IPS DF 4.7 (cell line): ENCODE results near the gene GCNA.

Experiments used
- DNase-seq: peaks from one replicate; pipeline ENCODE4 v3.0.0-alpha.2; 2013; ENCODE audit warnings: low spot score; ENCODE audit errors: extremely low read depth

GCNA gene, protein sequence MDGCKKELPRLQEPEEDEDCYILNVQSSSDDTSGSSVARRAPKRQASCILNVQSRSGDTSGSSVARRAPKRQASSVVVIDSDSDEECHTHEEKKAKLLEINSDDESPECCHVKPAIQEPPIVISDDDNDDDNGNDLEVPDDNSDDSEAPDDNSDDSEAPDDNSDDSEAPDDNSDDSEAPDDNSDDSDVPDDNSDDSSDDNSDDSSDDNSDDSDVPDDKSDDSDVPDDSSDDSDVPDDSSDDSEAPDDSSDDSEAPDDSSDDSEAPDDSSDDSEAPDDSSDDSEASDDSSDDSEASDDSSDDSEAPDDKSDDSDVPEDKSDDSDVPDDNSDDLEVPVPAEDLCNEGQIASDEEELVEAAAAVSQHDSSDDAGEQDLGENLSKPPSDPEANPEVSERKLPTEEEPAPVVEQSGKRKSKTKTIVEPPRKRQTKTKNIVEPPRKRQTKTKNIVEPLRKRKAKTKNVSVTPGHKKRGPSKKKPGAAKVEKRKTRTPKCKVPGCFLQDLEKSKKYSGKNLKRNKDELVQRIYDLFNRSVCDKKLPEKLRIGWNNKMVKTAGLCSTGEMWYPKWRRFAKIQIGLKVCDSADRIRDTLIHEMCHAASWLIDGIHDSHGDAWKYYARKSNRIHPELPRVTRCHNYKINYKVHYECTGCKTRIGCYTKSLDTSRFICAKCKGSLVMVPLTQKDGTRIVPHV

DNA sequence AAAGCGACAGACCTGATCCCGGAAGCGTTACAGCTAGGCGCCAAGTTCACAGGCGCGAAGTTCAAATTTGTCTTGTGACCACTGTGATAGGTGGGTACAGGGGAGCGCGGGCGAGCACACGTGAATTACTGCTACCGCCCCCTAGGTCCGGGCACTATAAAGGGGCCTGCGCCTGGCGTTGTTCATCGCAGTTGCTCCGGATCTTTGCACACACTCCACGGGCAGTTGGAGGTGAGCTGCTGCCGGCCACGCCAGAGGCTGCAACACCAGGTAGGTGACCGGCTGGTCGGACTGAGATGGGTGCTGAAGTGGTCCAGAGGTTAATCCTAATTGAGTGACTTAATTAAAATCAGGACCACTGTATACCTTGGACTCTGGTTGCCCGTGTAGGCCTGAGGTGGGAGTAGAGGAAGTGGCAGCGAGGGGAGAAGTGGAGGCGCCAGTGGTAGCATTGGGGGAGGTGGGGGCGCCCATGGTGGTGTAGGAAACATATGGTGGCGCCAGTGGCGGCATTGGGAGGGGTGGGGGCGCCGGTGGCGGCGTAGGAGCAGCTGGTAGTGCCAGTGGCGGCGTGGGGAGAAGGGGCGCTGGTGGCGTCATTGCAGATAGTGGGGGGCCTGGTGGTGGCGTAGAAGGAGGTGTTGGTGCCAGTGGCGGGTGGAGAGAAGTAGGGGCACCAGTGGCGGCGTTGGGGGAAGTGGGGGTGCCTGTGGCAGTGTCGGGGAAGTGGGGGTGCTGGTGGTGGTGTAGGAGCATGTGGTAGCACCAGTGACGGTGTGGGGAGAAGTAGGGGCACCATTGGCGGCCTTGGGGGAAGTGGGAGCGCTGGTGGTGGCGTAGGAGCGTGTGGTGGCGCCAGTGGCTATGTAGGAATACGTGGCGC is at the start of gene GCNA:
TSS of gene GCNA (plus strand) at position 185 of the 883 bp plus-strand sequence. CDS start 2,385 bp downstream, outside the sequence.
- no peak for DNase-seq

DNA sequence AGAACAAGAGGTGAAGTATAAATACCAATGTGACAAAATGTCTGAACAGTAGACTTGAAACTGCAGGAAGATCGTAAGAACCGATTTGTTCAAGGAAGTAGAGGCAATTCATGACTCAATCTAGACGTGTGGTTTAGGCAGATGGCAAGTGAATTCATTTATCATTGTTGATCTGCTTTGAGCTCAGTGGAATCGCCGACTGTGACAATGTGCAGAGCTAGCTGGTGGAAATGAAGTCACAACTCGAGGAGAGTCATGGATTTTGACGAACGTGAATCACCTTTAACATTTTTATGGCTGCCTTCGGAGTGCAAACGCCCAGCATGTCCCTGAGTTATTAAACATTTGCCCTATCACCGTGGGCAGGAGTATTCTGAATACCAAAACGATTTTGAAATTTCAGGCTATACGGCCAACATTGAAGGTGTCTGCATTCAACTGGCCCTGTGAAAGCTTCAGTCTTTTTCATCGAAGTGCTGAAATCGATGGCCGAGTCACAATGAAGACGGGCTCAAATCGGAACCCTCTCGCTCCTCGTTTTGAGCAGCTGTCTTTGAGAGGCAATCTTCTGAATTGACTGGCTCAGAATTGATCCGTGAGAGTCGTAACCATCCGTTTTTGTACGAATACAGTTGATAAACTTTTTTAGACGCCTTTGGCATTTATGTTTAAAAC is 46.0 kb upstream of the GCNA start:
- DNase-seq, result no peak

DNA sequence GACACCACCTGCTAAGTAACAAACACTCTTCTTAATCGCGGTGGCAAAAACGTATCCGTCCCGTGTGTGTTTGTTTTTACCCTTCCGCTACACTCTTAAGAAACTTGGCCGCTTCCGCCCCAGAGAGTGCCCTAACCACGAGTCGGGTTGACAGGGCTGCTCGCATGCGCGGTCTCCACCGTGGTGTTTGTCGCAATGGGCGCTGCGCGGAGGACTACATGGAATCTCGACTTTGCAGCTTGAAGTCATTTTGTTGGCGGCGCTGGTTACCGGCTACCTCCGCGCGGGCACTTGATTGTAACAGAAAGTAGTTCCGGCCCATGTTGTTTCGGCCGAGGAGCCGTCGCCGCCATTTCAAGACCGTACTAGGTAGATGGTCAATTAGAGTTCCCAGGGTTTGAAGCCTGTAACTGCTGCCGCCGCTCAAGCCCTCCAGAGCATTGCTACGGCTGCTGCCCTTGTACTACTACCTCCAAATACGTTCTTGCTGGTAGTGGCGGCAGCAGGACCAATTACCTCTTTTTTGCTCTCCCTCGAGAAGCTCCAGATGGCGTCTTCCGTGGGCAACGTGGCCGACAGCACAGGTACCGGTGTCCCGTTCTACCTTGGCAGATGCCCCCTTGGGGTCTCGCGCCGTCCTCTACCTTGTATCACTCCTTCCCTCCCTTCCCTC is 45.3 kb upstream of the GCNA start, which contains the start of gene OGT:
TSS of gene OGT (plus strand) at position 352 of the 673 bp plus-strand sequence. CDS start at position 548, 196 bp downstream.
- DNase-seq, result peak; percentile 87

DNA sequence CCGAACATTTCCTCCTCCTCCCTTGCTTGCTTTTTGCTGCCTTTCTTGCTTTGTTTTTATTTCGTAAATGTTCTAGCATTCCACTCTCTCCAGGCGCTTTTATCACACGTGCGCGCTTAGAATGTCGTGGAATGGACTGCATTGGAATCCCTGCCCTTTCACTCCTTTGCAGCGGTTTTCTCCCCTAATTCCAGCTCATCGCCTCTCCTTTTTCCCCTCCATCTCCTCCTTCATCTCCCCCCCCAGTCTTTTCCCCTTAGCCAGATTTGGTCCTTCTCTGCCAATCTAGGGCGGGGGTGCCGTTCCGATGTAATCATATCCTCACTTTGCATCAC is 44.8 kb upstream of the GCNA start:
- no peak for DNase-seq

DNA sequence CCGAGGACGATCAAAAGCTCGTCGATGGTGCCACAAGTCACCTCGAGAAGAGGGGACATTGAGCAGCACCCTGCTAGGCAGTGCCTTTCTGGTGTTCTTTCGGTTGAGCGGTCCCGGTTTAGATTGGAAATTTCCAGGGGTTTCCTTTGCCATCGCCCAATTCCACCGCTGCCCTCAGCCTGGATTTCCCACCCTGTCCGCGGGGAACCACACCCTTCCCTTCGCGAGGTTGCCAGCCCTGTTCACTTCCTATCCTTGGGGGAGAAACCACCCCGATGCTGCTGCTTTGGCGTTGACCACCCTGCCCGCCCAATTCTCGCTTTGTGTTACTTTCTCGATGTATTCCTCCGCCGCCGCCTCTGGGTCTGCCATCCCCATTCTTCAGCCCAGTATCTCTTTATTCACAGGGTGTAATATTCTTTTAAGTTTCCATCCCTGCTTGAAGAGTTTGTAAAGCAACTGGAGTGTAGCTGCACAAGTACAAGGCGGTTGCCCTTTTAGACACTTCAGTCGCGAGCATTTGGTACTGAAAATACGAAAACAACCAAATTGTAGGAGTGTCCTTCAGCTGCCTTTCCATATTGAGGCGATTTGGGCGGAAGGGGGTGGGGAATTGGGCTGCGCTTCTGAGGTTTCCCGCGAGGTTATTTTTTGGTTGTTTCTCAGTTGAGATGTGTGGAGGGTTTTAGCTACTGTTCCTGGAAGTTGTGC is 44.2 kb upstream of the GCNA start:
- no peak for DNase-seq

DNA sequence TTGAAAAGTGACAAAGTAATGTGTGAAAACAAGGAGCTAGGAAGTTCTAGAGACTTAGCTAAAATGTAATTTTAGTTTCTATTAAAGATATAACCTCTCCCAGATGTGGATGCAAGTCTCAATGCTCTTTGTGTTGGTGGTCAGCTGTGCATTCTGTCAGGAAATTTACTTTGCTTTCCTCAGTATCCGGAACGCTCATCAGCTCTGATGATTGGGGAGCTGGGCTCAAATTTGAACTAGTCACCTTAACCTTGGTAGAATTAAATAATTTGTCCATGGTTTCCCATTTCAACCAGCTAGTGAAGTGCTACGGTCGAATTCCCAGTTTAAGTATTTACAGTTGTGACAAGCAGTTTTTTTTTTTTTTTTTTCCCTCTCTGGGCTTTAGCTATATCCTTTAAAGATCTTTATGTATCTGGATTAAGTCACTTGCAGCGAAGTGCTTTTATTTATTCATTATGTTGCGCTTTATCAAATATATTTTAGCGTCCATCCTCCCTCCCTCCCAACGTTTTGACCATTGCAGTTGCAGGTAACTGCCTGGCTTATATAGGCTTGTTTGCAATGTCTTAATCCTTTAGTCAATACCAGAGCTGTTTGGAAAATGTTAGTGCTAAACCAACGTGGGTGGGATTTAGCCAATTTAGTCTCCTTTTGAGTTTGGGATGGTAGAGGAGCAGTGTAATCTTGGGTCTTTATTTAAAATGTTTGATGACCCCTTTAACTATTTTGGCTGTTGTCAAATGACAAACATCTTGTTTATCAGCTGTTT is 43.3 kb upstream of the GCNA start:
- DNase-seq, result no peak

DNA sequence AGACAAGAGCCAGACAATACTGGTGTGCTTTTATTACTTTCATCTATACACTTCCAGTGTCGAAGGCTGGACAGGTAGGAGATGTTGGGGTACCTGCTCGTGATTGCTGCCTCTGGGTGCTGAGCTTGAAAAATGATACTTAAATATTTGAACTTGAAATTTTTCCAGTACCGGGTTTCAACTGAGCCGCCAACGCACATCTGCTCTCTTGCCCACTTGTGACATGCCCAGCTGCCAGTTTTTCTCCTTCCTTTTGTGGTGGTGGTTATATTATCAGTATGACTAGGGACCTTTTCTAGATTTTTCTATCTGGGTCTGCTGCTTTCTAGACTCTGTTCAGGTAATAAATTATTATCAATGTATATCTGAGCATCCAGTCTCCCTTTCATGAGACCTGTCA is 42.0 kb upstream of the GCNA start:
- no peak for DNase-seq

DNA sequence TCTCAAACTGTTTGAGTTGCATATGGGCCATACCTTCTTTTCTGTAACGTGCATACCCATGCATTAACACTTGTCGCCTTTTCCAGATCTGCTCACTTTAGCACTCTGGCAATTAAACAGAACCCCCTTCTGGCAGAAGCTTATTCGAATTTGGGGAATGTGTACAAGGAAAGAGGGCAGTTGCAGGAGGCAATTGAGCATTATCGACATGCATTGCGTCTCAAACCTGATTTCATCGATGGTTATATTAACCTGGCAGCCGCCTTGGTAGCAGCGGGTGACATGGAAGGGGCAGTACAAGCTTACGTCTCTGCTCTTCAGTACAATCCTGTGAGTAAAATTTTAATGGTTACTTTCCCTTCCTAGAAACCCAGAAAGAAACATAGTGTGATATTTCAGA is 40.5 kb upstream of the GCNA start:
- DNase-seq, result no peak

DNA sequence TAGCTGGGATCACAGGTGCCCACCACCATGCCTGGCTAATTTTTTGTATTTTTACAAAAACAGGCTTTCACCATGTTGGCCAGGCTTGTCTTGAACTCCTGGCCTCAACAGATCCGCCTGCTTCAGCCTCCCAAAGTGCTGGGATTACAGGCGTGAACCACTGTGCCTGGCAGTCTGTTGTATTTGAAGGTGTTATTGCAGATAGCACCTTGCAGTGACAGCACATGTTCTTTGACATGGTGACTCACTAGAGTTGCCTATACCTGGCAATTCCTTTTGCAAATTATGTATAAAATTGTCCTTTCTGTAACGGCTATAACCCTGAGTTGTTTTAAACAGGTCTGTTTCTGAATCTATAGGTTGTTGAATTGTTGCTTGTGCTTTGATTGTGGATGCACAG is 37.4 kb upstream of the GCNA start:
- no peak for DNase-seq

DNA sequence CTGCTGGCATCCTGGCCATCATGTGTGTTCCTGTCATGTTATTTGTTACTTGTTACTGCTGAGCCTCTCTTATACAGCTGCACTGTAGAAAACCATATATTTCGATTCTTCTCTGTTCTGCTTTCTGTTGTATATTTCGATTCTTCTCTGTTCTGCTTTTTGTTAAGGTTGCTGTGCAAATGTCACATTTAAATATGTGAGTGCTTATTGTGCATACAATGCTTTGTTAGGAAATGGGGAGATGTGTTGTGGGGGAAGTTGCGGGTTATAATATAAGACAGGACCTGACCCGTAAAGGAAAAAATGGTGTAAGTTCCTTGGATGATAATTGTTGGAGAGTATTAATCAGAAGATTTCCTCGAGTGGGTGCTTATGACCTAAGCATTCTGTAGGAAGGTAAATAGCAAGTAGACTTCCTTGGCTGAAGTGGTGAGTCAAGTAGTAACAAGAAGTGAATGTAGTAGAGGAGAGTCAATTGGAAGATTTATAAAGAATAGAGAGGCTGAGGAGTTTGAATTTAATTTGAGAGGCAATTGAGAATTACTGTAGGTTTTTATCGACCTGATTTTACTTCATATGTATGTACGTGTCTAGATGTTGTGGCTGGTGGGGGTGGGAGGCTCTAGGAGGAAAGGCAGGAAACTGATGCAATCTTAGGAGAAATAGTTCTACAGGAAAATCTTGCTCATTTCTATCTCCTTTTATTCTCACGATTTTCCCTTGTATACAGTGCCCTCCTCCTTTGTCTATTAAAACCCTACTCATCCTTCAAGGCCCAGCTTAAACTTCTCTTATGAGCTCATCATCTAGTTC is 36.8 kb upstream of the GCNA start:
- DNase-seq, result no peak

DNA sequence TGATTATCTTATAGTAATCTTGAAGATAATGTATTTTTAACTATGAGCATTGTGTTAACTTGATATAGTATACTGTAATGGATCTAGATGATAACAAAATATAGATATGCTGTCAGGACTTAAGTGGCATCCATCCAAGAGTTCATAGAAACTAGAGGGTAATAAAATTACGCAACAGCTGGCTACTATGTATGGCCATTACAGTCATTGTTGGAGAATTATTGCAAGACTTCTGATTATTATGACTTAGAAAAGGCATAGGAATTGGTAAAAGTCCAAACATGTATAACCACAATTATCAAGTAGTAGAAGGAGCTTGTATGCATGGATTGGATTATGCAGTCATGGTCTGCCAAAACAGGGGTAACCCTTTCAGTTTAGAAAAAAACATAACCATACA is 35.8 kb upstream of the GCNA start:
- no peak for DNase-seq

DNA sequence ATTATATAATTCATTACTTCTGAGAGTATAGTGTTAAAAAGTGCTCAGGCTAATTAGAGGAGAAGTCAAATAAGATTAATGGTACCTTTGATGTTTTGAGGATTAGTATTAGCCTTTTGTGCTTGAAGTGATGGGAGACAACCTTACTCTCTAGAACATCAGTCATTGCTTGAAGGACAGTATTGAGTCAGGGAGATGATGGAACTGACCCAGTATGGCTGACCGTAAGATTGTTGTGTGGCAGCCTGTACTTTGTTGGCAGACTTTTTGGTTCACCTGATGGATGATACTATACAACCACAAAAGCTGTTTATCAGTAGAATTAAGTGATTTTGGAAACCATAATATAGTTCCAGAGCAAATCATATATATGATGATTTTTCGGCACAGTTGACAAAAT is 35.4 kb upstream of the GCNA start:
- no peak for DNase-seq

DNA sequence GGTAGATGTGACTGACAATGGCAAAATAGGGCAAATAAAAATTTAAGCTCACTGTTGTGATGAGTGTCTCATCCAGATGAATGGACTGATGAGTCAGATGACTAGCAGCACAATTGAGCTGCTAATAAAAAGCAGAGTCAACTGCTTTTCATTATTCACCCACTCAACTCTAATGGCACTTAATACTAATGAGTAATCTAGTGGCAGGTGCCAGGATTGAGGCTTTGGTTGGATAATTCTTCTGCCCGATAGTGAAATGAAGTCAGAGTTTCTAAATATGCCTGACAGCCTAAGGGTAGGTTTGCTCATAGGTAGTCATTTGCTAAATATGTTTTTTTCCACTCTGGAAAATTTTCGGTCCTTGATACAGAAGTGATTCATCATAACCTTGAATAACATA is 34.9 kb upstream of the GCNA start:
- DNase-seq, result no peak

DNA sequence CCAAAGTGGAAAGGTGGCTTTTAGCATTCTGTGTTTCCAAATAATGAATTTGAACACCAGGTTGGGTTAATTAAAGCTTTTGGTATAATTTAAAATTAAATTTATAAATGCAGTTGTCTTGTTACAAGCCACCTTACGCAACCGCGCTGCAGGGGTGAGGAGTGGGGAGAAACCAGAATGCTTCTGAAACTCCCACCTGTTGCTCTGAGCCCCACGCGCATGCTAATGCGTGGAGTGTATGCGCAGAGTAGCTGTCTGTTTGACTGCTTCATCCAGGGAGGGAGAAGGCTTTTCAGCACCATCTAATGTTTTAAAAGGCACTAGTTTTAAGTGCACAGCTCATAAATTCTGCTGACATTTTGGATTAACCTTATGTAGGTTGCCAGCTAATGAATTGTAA is 32.9 kb upstream of the GCNA start:
- no peak for DNase-seq

DNA sequence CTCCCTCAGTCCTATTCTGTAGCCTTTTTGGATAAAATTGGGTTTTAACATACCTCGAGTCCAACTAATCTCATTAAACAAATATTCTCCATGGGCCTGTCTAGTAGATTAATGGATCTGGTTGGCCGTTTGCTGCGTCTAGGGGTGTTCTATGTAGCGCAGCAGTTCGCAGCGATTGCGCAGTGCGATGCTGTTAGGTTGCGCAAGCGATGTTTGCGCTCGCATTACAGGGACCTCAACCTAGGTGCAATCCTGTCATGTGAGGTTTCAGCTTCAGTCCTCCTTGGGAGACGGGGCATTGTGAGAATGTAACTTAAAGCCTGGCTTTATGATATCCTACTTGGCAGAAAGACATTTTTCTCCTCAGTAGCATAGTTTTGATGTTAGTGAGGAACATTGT is 31.4 kb upstream of the GCNA start:
- DNase-seq, result no peak

DNA sequence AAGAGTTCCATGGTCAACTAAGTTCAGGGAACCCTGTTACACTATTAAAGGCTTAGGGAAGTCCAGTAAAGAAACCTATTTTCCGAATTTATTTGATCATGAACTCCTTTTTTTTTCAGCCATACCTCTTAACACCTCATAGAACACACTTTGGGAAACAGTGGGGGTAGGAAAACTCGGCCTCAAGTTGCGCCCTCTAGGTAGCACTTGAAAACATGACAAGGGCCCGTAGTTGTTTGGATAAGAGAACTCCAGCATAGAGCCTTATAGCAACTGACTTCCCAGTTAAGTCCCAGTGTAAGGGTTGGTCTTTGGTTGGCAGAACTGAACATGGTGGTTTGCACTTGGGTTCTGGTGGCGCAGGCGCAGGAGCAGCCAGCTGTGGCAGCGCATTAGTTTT is 30.9 kb upstream of the GCNA start:
- no peak for DNase-seq

DNA sequence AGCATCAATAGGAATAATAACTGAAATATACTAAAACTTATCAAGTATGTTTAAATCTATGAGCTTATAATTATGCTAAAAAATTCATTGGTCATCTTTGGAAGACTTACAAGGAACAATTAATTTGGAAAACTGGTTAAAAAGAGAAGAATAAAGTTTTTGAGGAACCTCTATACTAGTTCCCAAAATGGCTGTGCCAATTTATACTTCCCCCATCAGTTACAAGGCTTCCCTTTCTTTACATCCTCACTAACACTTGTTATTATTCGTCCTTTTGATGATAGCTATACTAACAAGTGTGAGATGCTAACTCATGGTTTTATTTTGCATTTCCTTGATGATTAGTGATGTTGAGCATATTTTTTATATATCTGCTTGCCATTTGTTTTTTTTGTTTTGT is 28.3 kb upstream of the GCNA start:
- DNase-seq, result no peak

DNA sequence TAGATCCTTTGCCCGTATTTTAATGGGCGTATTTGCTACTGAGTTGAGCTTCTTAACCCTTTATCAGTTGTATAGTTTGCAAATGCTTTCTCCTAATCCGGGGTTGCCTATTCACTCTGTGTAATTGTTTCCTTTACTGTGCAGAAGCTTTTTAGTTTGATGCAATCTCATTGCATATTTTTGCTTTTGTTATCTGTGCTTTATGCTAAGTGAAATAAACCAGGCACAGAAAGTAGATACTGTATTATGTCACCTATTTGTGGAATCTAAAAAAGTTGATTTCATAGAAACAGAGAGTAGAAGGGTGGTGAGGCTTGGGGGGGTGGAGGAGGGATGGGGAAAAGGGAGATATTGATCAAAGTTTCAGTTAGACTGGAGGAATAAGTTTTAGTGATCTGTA is 27.7 kb upstream of the GCNA start:
- no peak for DNase-seq

DNA sequence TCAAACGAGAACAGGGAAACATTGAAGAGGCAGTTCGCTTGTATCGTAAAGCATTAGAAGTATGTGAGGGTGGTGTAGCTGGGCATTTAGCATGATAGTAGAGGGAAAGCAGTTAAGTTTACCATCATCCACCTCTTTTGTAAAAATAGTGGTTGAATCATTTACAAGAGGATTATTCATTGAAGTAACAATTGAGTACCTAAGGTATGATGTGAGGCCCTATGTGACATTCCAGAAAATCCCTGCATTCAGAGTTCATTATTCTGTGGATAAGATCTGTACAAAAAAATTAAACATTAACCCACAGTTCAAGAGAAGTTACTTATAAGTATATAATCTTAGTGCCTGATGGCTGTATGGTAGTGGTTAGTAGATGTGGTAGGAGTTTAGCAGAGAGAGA is 22.2 kb upstream of the GCNA start:
- DNase-seq, result no peak
